CD8-positive, alpha-beta memory T cell (primary cell): ENCODE data around the gene SIX1. TPM values are rescaled to one million over a fixed set of nuclear protein-coding genes. Genes with fewer than 3 reads are reported as not detected.
A peak's percentile ranks its signal among the peaks of the same experiment; 100 is the strongest.

Experiments
- CTCF ChIA-PET: fragments of 350-600 bp; sonication (Branson Sonifier 250); formaldehyde crosslinking; loops from one replicate; lab custom pipeline; 2021; ENCODE audit warnings: antibody characterized with exemption; lab: Charles Lee
- POLR2A ChIA-PET: fragments of 350-600 bp; sonication (Branson Sonifier 250); formaldehyde crosslinking; loops from one replicate; lab custom pipeline; 2021; ENCODE audit warnings: antibody characterized with exemption; lab: Charles Lee
- DNase-seq, 5 donors: peaks; one replicate each; pipeline versions ENCODE4 v3.0.0 to v3.0.0-alpha.2; 2020 to 2022; ENCODE audit warnings: mixed read lengths in 1 of 5
- H3K27ac ChIP-seq: one replicate; pipeline ENCODE4 v1.7.0; 2013; ENCODE audit warnings: low read depth, mild to moderate bottlenecking, low read length, moderate library complexity
- H3K27me3 ChIP-seq: 2 replicates; pipeline ENCODE4 v1.7.0; 2013; ENCODE audit warnings: low read length, mild to moderate bottlenecking; ENCODE audit not compliant: insufficient read depth, poor library complexity, severe bottlenecking
- H3K36me3 ChIP-seq: 2 replicates; pipeline ENCODE4 v1.7.0; 2013; ENCODE audit warnings: mild to moderate bottlenecking, low read length, moderate library complexity; ENCODE audit not compliant: insufficient read depth
- H3K4me1 ChIP-seq: 2 replicates; pipeline ENCODE4 v1.7.0; 2013; ENCODE audit warnings: mild to moderate bottlenecking, low read length, moderate library complexity; ENCODE audit not compliant: insufficient read depth
- H3K4me3 ChIP-seq: 2 replicates; pipeline ENCODE4 v1.7.0; 2013; ENCODE audit warnings: mild to moderate bottlenecking, low read length
- H3K9me3 ChIP-seq: 2 replicates; pipeline ENCODE4 v1.7.0; 2013; ENCODE audit warnings: mild to moderate bottlenecking, low read length
- H3K27ac Mint-ChIP-seq, 8 donors: one replicate each; pipeline ENCODE4 v1.8.0; 2020 to 2021; ENCODE audit warnings: mixed read lengths in 8 of 8, mild to moderate bottlenecking in 6 of 8, inconsistent platforms in 3 of 8, moderate library complexity in 3 of 8
- H3K27me3 Mint-ChIP-seq, 2 donors: one replicate each; pipeline ENCODE4 v1.8.0; 2020 to 2021; ENCODE audit warnings: mixed read lengths in 2 of 2, mild to moderate bottlenecking in 1 of 2, moderate library complexity in 1 of 2
- H3K36me3 Mint-ChIP-seq, 3 donors: one replicate each; pipeline ENCODE4 v1.8.0; 2020 to 2021; ENCODE audit warnings: mixed read lengths in 3 of 3, inconsistent platforms in 1 of 3, mild to moderate bottlenecking in 1 of 3
- H3K4me1 Mint-ChIP-seq, 3 donors: one replicate each; pipeline ENCODE4 v1.8.0; 2020 to 2021; ENCODE audit warnings: mixed read lengths in 3 of 3, inconsistent platforms in 1 of 3, mild to moderate bottlenecking in 1 of 3
- H3K4me3 Mint-ChIP-seq, 7 donors: one replicate each; pipeline ENCODE4 v1.8.0; 2020 to 2021; ENCODE audit warnings: mixed read lengths in 7 of 7, mild to moderate bottlenecking in 6 of 7, moderate library complexity in 4 of 7, inconsistent platforms in 2 of 7
- H3K9me3 Mint-ChIP-seq, 5 donors: one replicate each; pipeline ENCODE4 v1.8.0; 2020 to 2022; ENCODE audit warnings: mixed read lengths in 5 of 5, mild to moderate bottlenecking in 3 of 5, moderate library complexity in 2 of 5, inconsistent platforms in 1 of 5
- polyA plus RNA-seq: library from polyadenylated mRNA; unstranded; fragments of 300-500 nt; fragmentation: Illumina TruSeq; gene quantifications from one replicate; pipeline ENCODE4 v1.2.3, GENCODE V29; 2021
- total RNA-seq, 2 experiments: library from RNA; stranded (reverse); gene quantifications; one replicate each; pipeline ENCODE4 v1.2.3, GENCODE V29; 2021

Gene SIX1
- total and polyA plus RNA-seq, 3 experiments from 2014 or later: not detected

GRCh38 chr14:60679566-60680258 lies 30.4 kb upstream of the SIX1 start:
- H3K4me1 ChIP-seq: no peaks in the 10 kb centered on the region
- H3K27ac ChIP-seq: no peak overlapping the region
- peaks cover 0 to 5% (median 0%) of the 10 kb centered on the region in 3 donors for H3K36me3 Mint-ChIP-seq
- peaks cover 0 to 3% (median 0%) of the 10 kb centered on the region in 5 donors for H3K9me3 Mint-ChIP-seq
- H3K4me3 Mint-ChIP-seq: no peak overlapping the region
- no peaks in the 10 kb centered on the region for H3K9me3 ChIP-seq
- DNase-seq: no peak
- no peak overlapping the region for H3K4me3 ChIP-seq
- H3K27me3 ChIP-seq: peaks cover 4% of the 10 kb centered on the region
- no peaks in the 10 kb centered on the region for H3K36me3 ChIP-seq
- H3K4me1 Mint-ChIP-seq: no peaks in the 10 kb centered on the region
- H3K27ac Mint-ChIP-seq: no peak overlapping the region
- H3K27me3 Mint-ChIP-seq: peaks cover 14 to 35% of the 10 kb centered on the region in 2 donors
- ChIA-PET CTCF (interaction anchor here (0.7 kb wide), 1 partner anchor 21 kb away, joined by 3 read pairs; no protein-coding TSS in a partner anchor), POLR2A (no interaction called here)

GRCh38 chr14:60677701-60678100 lies 28.4 kb upstream of the SIX1 start:
- no peaks in the 10 kb centered on the region for H3K9me3 ChIP-seq
- no peak for DNase-seq
- Mint-ChIP-seq H3K4me3 (no peak overlapping the region), H3K36me3 (no peaks in the 10 kb centered on the region), H3K27ac (peak overlapping the region in 1 of 8 donors; percentile 64), H3K27me3 (peaks cover 13 to 25% of the 10 kb centered on the region in 2 donors), H3K4me1 (no peaks in the 10 kb centered on the region), H3K9me3 (peaks cover 0 to 3% (median 0%) of the 10 kb centered on the region in 5 donors)
- ChIA-PET POLR2A (no interaction called here), CTCF (no interaction called here)
- peaks cover 4% of the 10 kb centered on the region for H3K27me3 ChIP-seq
- H3K4me3 ChIP-seq: no peak overlapping the region
- H3K27ac ChIP-seq: no peak overlapping the region
- H3K4me1 ChIP-seq: no peaks in the 10 kb centered on the region
- no peaks in the 10 kb centered on the region for H3K36me3 ChIP-seq

GRCh38 chr14:60670989-60671388 lies 21.7 kb upstream of the SIX1 start:
- Histone ChIP-seq H3K36me3 (no peaks in the 10 kb centered on the region), H3K4me1 (no peaks in the 10 kb centered on the region), H3K27ac (no peak overlapping the region), H3K27me3 (no peaks in the 10 kb centered on the region), H3K4me3 (no peak overlapping the region), H3K9me3 (no peaks in the 10 kb centered on the region)
- H3K4me1 Mint-ChIP-seq: no peaks in the 10 kb centered on the region
- no peaks in the 10 kb centered on the region for H3K9me3 Mint-ChIP-seq
- no peak overlapping the region for H3K4me3 Mint-ChIP-seq
- no peaks in the 10 kb centered on the region for H3K36me3 Mint-ChIP-seq
- H3K27ac Mint-ChIP-seq: no peak overlapping the region
- no peak for DNase-seq
- POLR2A ChIA-PET: no interaction called here
- H3K27me3 Mint-ChIP-seq: peaks cover 11 to 20% of the 10 kb centered on the region in 2 donors
- CTCF ChIA-PET: no interaction called here

- H3K4me1 Mint-ChIP-seq: no peaks in the 10 kb centered on the region
- no peak for DNase-seq
- H3K27ac ChIP-seq: no peak overlapping the region
- H3K4me3 Mint-ChIP-seq: no peak overlapping the region
- H3K4me1 ChIP-seq: no peaks in the 10 kb centered on the region
- no peaks in the 10 kb centered on the region for H3K9me3 Mint-ChIP-seq
- CTCF ChIA-PET: no interaction called here
- H3K27me3 Mint-ChIP-seq: peaks cover 16 to 28% of the 10 kb centered on the region in 2 donors
- H3K4me3 ChIP-seq: no peak overlapping the region
- POLR2A ChIA-PET: no interaction called here
- no peaks in the 10 kb centered on the region for H3K36me3 ChIP-seq
- no peak overlapping the region for H3K27ac Mint-ChIP-seq
- no peaks in the 10 kb centered on the region for H3K27me3 ChIP-seq
- no peaks in the 10 kb centered on the region for H3K36me3 Mint-ChIP-seq
- no peaks in the 10 kb centered on the region for H3K9me3 ChIP-seq
These were observed 19.3 kb upstream of the SIX1 start for GRCh38 chr14:60668431-60669112.

GRCh38 chr14:60665177-60665550 lies 15.9 kb upstream of the SIX1 start:
- Mint-ChIP-seq H3K4me1 (no peaks in the 10 kb centered on the region), H3K9me3 (no peaks in the 10 kb centered on the region), H3K36me3 (no peaks in the 10 kb centered on the region), H3K27me3 (peaks cover 12 to 48% of the 10 kb centered on the region in 2 donors), H3K27ac (no peak overlapping the region), H3K4me3 (no peak overlapping the region)
- Histone ChIP-seq H3K9me3 (no peaks in the 10 kb centered on the region), H3K27ac (no peak overlapping the region), H3K36me3 (no peaks in the 10 kb centered on the region), H3K27me3 (no peaks in the 10 kb centered on the region), H3K4me1 (no peaks in the 10 kb centered on the region), H3K4me3 (no peak overlapping the region)
- ChIA-PET POLR2A (no interaction called here), CTCF (no interaction called here)
- DNase-seq: no peak

- Histone ChIP-seq H3K4me1 (no peaks in the 10 kb centered on the region), H3K4me3 (no peak overlapping the region), H3K27me3 (peaks cover 3% of the 10 kb centered on the region), H3K36me3 (no peaks in the 10 kb centered on the region), H3K9me3 (no peaks in the 10 kb centered on the region), H3K27ac (no peak overlapping the region)
- DNase-seq: no peak
- CTCF ChIA-PET: no interaction called here
- Mint-ChIP-seq H3K36me3 (no peaks in the 10 kb centered on the region), H3K4me3 (no peak overlapping the region), H3K9me3 (no peaks in the 10 kb centered on the region), H3K27me3 (peaks cover 16 to 69% of the 10 kb centered on the region in 2 donors), H3K27ac (no peak overlapping the region), H3K4me1 (peaks cover 7% of the 10 kb centered on the region in 3 donors)
- POLR2A ChIA-PET: no interaction called here
These were observed 13.7 kb upstream of the SIX1 start for GRCh38 chr14:60662982-60663381.

GRCh38 chr14:60661721-60662120 lies 12.4 kb upstream of the SIX1 start:
- Histone ChIP-seq H3K27ac (no peak overlapping the region), H3K36me3 (no peaks in the 10 kb centered on the region), H3K9me3 (no peaks in the 10 kb centered on the region), H3K4me1 (peaks cover under 1% of the 10 kb centered on the region), H3K4me3 (no peak overlapping the region), H3K27me3 (peaks cover 15% of the 10 kb centered on the region)
- Mint-ChIP-seq H3K4me1 (peaks cover 13 to 18% (median 14%) of the 10 kb centered on the region in 3 donors), H3K36me3 (no peaks in the 10 kb centered on the region), H3K27ac (no peak overlapping the region), H3K4me3 (no peak overlapping the region), H3K27me3 (peaks cover 22 to 71% of the 10 kb centered on the region in 2 donors), H3K9me3 (no peaks in the 10 kb centered on the region)
- CTCF ChIA-PET: no interaction called here
- no peak for DNase-seq
- POLR2A ChIA-PET: no interaction called here

GRCh38 chr14:60658909-60659585 lies 9.8 kb upstream of the SIX1 start:
- H3K4me3 Mint-ChIP-seq: peak overlapping the region in 2 of 7 donors; percentile 25 to 33
- Histone ChIP-seq H3K27me3 (peaks cover 38% of the 10 kb centered on the region), H3K4me1 (peaks cover 9% of the 10 kb centered on the region), H3K4me3 (no peak overlapping the region), H3K27ac (no peak overlapping the region), H3K9me3 (no peaks in the 10 kb centered on the region), H3K36me3 (no peaks in the 10 kb centered on the region)
- H3K36me3 Mint-ChIP-seq: no peaks in the 10 kb centered on the region
- peaks cover 35 to 42% (median 37%) of the 10 kb centered on the region in 3 donors for H3K4me1 Mint-ChIP-seq
- H3K27ac Mint-ChIP-seq: no peak overlapping the region
- ChIA-PET POLR2A (no interaction called here), CTCF (interaction anchor here (0.6 to 1.6 kb wide), 2 partner anchors 21 to 367 kb away, joined by 3 read pairs; no protein-coding TSS in a partner anchor)
- H3K9me3 Mint-ChIP-seq: no peaks in the 10 kb centered on the region
- H3K27me3 Mint-ChIP-seq: peaks cover 46 to 82% of the 10 kb centered on the region in 2 donors
- no peak for DNase-seq
